CD4-positive, CD25-positive, alpha-beta regulatory T cell (primary cell): ENCODE results near the gene NADK. TPM values are rescaled to one million over a fixed set of nuclear protein-coding genes. Genes with fewer than 3 reads are reported as not detected.

ENCODE experiments used
- ATAC-seq, 2 donors: fragments of 150-1000 bp; cut with Tn5 transposase; one replicate each; pipeline ENCODE4 v1.10.0; 2021; ENCODE audit warnings: low read depth in 2 of 2, moderate number of reproducible peaks in 2 of 2, moderate library complexity in 1 of 2
- DNase-seq, 3 donors: peaks; one replicate each; pipeline versions ENCODE4 v3.0.0 to v3.0.0-alpha.2; 2012 to 2022; ENCODE audit warnings: mixed read lengths in 1 of 3
- H3K27ac ChIP-seq: one replicate; pipeline ENCODE4 v1.7.0; 2013; ENCODE audit warnings: mild to moderate bottlenecking, low read length; ENCODE audit not compliant: insufficient read depth, poor library complexity, severe bottlenecking
- H3K27me3 ChIP-seq: one replicate; pipeline ENCODE4 v1.7.0; 2013; ENCODE audit warnings: low read length; ENCODE audit not compliant: control insufficient read depth, insufficient read depth
- H3K36me3 ChIP-seq: one replicate; pipeline ENCODE4 v1.7.0; 2013; ENCODE audit warnings: mild to moderate bottlenecking, low read length, moderate library complexity; ENCODE audit not compliant: control insufficient read depth, insufficient read depth
- H3K4me1 ChIP-seq: 2 replicates; pipeline ENCODE4 v1.7.0; 2013; ENCODE audit warnings: mild to moderate bottlenecking, low read length; ENCODE audit not compliant: insufficient read depth, control insufficient read depth, poor library complexity, severe bottlenecking
- H3K4me3 ChIP-seq: one replicate; pipeline ENCODE4 v1.7.0; 2013; ENCODE audit warnings: low read depth, mild to moderate bottlenecking, low read length, moderate library complexity
- H3K9me3 ChIP-seq, 2 experiments: 1 replicate in 1 of 2; 2 replicates in 1 of 2; pipeline ENCODE4 v1.7.0; 2013; ENCODE audit warnings: low read length in 2 of 2, mild to moderate bottlenecking in 1 of 2, moderate library complexity in 1 of 2; ENCODE audit not compliant: control insufficient read depth in 2 of 2
- H3K27ac Mint-ChIP-seq, 3 donors: one replicate each; pipeline ENCODE4 v1.8.0; 2020 to 2022; ENCODE audit warnings: mild to moderate bottlenecking in 3 of 3, mixed read lengths in 3 of 3, moderate library complexity in 2 of 3
- H3K27me3 Mint-ChIP-seq: one replicate; pipeline ENCODE4 v1.8.0; 2022; ENCODE audit warnings: mild to moderate bottlenecking, mixed read lengths
- H3K36me3 Mint-ChIP-seq: one replicate; pipeline ENCODE4 v1.8.0; 2020; ENCODE audit warnings: mixed read lengths
- H3K4me1 Mint-ChIP-seq, 4 donors: one replicate each; pipeline ENCODE4 v1.8.0; 2020 to 2022; ENCODE audit warnings: mixed read lengths in 4 of 4, mild to moderate bottlenecking in 1 of 4
- H3K4me3 Mint-ChIP-seq, 4 donors: one replicate each; pipeline ENCODE4 v1.8.0; 2020 to 2022; ENCODE audit warnings: mild to moderate bottlenecking in 4 of 4, mixed read lengths in 4 of 4, moderate library complexity in 3 of 4
- H3K9me3 Mint-ChIP-seq, 7 donors: one replicate each; pipeline ENCODE4 v1.8.0; 2020 to 2022; ENCODE audit warnings: mixed read lengths in 7 of 7, mild to moderate bottlenecking in 3 of 7, moderate library complexity in 2 of 7
- polyA plus RNA-seq, 4 donors: library from polyadenylated mRNA; unstranded; fragments of 300-500 nt; fragmentation: Illumina TruSeq; gene quantifications; one replicate each; pipeline ENCODE4 v1.2.3, GENCODE V29; 2021
- total RNA-seq: library from RNA; stranded (reverse); gene quantifications from one replicate; pipeline ENCODE4 v1.2.3, GENCODE V29; 2022

NADK gene
- total and polyA plus RNA-seq, 5 donors from 2014 or later: 18.7 to 52.6 (median 22.6) TPM

GRCh38 chr1:1785666-1786065 is 7.4 kb upstream of the NADK start:
- DNase-seq: no peak
- Histone ChIP-seq H3K4me1 (peaks cover 32% of the 10 kb centered on the region), H3K36me3 (peaks cover 60% of the 10 kb centered on the region), H3K27me3 (no peaks in the 10 kb centered on the region), H3K27ac (no peak overlapping the region), H3K9me3 (no peaks in the 10 kb centered on the region), H3K4me3 (no peak overlapping the region)
- Mint-ChIP-seq H3K9me3 (no peaks in the 10 kb centered on the region), H3K4me3 (peak overlapping the region in 1 of 4 donors; percentile 32), H3K27ac (no peak overlapping the region), H3K36me3 (peaks cover 27% of the 10 kb centered on the region), H3K27me3 (no peaks in the 10 kb centered on the region), H3K4me1 (peaks cover 0 to 33% (median 21%) of the 10 kb centered on the region in 4 donors)
- ATAC-seq: no peak

- Mint-ChIP-seq H3K9me3 (no peaks in the 10 kb centered on the region), H3K4me1 (peaks cover 0 to 37% (median 28%) of the 10 kb centered on the region in 4 donors), H3K4me3 (no peak overlapping the region), H3K36me3 (peaks cover 21% of the 10 kb centered on the region), H3K27ac (no peak overlapping the region), H3K27me3 (no peaks in the 10 kb centered on the region)
- Histone ChIP-seq H3K9me3 (no peaks in the 10 kb centered on the region), H3K4me3 (no peak overlapping the region), H3K27ac (no peak overlapping the region), H3K36me3 (peaks cover 53% of the 10 kb centered on the region), H3K4me1 (peaks cover 39% of the 10 kb centered on the region), H3K27me3 (no peaks in the 10 kb centered on the region)
- DNase-seq (no peak), ATAC-seq (no peak)
These were observed 6.7 kb upstream of the NADK start for GRCh38 chr1:1784933-1785332.

- Histone ChIP-seq H3K36me3 (peaks cover 37% of the 10 kb centered on the region), H3K4me1 (peaks cover 52% of the 10 kb centered on the region), H3K27ac (peak overlapping the region; percentile 89), H3K4me3 (no peak overlapping the region), H3K9me3 (no peaks in the 10 kb centered on the region), H3K27me3 (no peaks in the 10 kb centered on the region)
- peaks cover 16% of the 10 kb centered on the region for H3K36me3 Mint-ChIP-seq
- no peak for DNase-seq
- no peaks in the 10 kb centered on the region for H3K9me3 Mint-ChIP-seq
- no peaks in the 10 kb centered on the region for H3K27me3 Mint-ChIP-seq
- H3K4me3 Mint-ChIP-seq: peak overlapping the region; percentile 54 to 75 (median 60)
- peak overlapping the region; percentile 78 to 85 (median 84) for H3K27ac Mint-ChIP-seq
- peaks cover 0 to 48% (median 34%) of the 10 kb centered on the region in 4 donors for H3K4me1 Mint-ChIP-seq
- no peak for ATAC-seq
These were observed 5.0 kb upstream of the NADK start for GRCh38 chr1:1783320-1783719.

- Mint-ChIP-seq H3K4me1 (peaks cover 0 to 49% (median 35%) of the 10 kb centered on the region in 4 donors), H3K36me3 (peaks cover 16% of the 10 kb centered on the region), H3K9me3 (no peaks in the 10 kb centered on the region), H3K27me3 (no peaks in the 10 kb centered on the region), H3K27ac (peak overlapping the region; percentile 78 to 85 (median 84)), H3K4me3 (peak overlapping the region; percentile 38 to 75 (median 60))
- ATAC-seq (no peak), DNase-seq (peak; percentile 13 to 52 (median 22))
- Histone ChIP-seq H3K27me3 (no peaks in the 10 kb centered on the region), H3K36me3 (peaks cover 30% of the 10 kb centered on the region), H3K4me3 (peak overlapping the region; percentile 53), H3K4me1 (peaks cover 56% of the 10 kb centered on the region), H3K27ac (peak overlapping the region; percentile 89), H3K9me3 (no peaks in the 10 kb centered on the region)
These were observed 4.3 kb upstream of the NADK start for GRCh38 chr1:1782399-1783221.

GRCh38 chr1:1781526-1781903 is 3.2 kb upstream of the NADK start:
- DNase-seq (no peak), ATAC-seq (no peak)
- H3K27me3 Mint-ChIP-seq: no peaks in the 10 kb centered on the region
- peaks cover 19% of the 10 kb centered on the region for H3K36me3 ChIP-seq
- H3K4me1 Mint-ChIP-seq: peaks cover 0 to 57% (median 42%) of the 10 kb centered on the region in 4 donors
- no peak overlapping the region for H3K4me3 ChIP-seq
- peak overlapping the region; percentile 89 for H3K27ac ChIP-seq
- no peaks in the 10 kb centered on the region for H3K9me3 ChIP-seq
- H3K27me3 ChIP-seq: no peaks in the 10 kb centered on the region
- H3K9me3 Mint-ChIP-seq: no peaks in the 10 kb centered on the region
- peak overlapping the region; percentile 77 to 95 (median 88) for H3K4me3 Mint-ChIP-seq
- peaks cover 67% of the 10 kb centered on the region for H3K4me1 ChIP-seq
- H3K36me3 Mint-ChIP-seq: peaks cover 5% of the 10 kb centered on the region
- H3K27ac Mint-ChIP-seq: peak overlapping the region; percentile 88 to 98 (median 95)

GRCh38 chr1:1780598-1781525 is 2.6 kb upstream of the NADK start:
- H3K9me3 ChIP-seq: no peaks in the 10 kb centered on the region
- H3K4me1 Mint-ChIP-seq: peaks cover 0 to 63% (median 47%) of the 10 kb centered on the region in 4 donors
- peak overlapping the region; percentile 89 for H3K27ac ChIP-seq
- peaks cover 14% of the 10 kb centered on the region for H3K36me3 ChIP-seq
- no peaks in the 10 kb centered on the region for H3K9me3 Mint-ChIP-seq
- H3K27me3 ChIP-seq: no peaks in the 10 kb centered on the region
- H3K36me3 Mint-ChIP-seq: peaks cover 4% of the 10 kb centered on the region
- H3K27me3 Mint-ChIP-seq: no peaks in the 10 kb centered on the region
- H3K27ac Mint-ChIP-seq: peak overlapping the region; percentile 88 to 98 (median 95)
- no peak for DNase-seq
- ATAC-seq: no peak
- H3K4me3 ChIP-seq: peak overlapping the region; percentile 62
- H3K4me3 Mint-ChIP-seq: peak overlapping the region; percentile 91 to 95 (median 93)
- H3K4me1 ChIP-seq: peaks cover 71% of the 10 kb centered on the region

GRCh38 chr1:1779691-1780597 is 1.7 kb upstream of the NADK start:
- H3K27ac Mint-ChIP-seq: peak overlapping the region; percentile 88 to 98 (median 95)
- H3K4me3 ChIP-seq: peak overlapping the region; percentile 62
- ATAC-seq: peak; percentile 50 to 52

More at GRCh38 chr1:1779691-1780597, 1.7 kb upstream of the NADK start:
- Histone ChIP-seq H3K36me3 (peaks cover 4% of the 10 kb centered on the region), H3K4me1 (peaks cover 79% of the 10 kb centered on the region), H3K27me3 (no peaks in the 10 kb centered on the region), H3K27ac (peak overlapping the region; percentile 89), H3K9me3 (no peaks in the 10 kb centered on the region)
- Mint-ChIP-seq H3K9me3 (no peaks in the 10 kb centered on the region), H3K36me3 (peaks cover 4% of the 10 kb centered on the region), H3K27me3 (no peaks in the 10 kb centered on the region), H3K4me1 (peaks cover 0 to 72% (median 52%) of the 10 kb centered on the region in 4 donors), H3K4me3 (peak overlapping the region; percentile 91 to 95 (median 93))
- DNase-seq: peak; percentile 32 to 91 (median 67)
